Liver (tissue), 2 donors: ENCODE data around the gene RNF135.

ENCODE experiments used
- CTCF ChIP-seq: fragments of 150-350 bp; IDR thresholded peaks from 2 replicates; pipeline ENCODE4 v1.5.1; 2017; ENCODE audit warnings: improper control_type of control experiment, low read depth, low read length; ENCODE audit not compliant: missing input control
- REST ChIP-seq: IDR thresholded peaks from 2 replicates; pipeline ENCODE4 v1.6.1; 2016; ENCODE audit warnings: antibody characterized with exemption, mild to moderate bottlenecking
- donor health status: healthy.

- no peak for TF ChIP-seq CTCF
- no peak for TF ChIP-seq REST
Measured at GRCh38 chr17:30965686-30966085, 5.2 kb upstream of the RNF135 start.
